K562 (cell line): Measurements from ENCODE around the gene NFAM1. TPM values are rescaled to one million over a fixed set of nuclear protein-coding genes. Genes with fewer than 3 reads are reported as not detected.
A peak's percentile ranks its signal among the peaks of the same experiment; 100 is the strongest.

Source experiments
- ATAC-seq: fragments of 200-7000 bp; cut with Tn5 transposase; 3 replicates; pipeline ENCODE4 v1.9.1; 2020; ENCODE audit warnings: moderate library complexity
- BruUV-seq: library from RNA; stranded (reverse); fragments of 400-500 nt; replicated peaks from 2 replicates; lab custom pipeline; 2021; lab: Mats Ljungman, UMichigan
- CTCF ChIA-PET: fragments of 300-600 bp; formaldehyde crosslinking; extraction: SDS; loops from one replicate; lab custom pipeline; 2021; ENCODE audit warnings: low intra/inter-chr PET ratio; lab: Yijun Ruan, JAX
- POLR2A ChIA-PET: fragments of 300-600, 350-650 bp; sonication (Branson Sonifier 250); formaldehyde crosslinking; extraction: SDS; loops from one replicate; lab custom pipeline; 2021; ENCODE audit warnings: antibody characterized with exemption, inconsistent platforms; lab: Yijun Ruan, JAX
- DNase-seq, 4 experiments: peaks; one replicate each; pipeline versions ENCODE4 v3.0.0 to v3.0.0-alpha.2; 2011 to 2018; ENCODE audit warnings: low spot score in 3 of 4, mixed read lengths in 3 of 4; ENCODE audit errors: extremely low read depth in 1 of 4
- FAIRE-seq: peaks from 2 replicates; lab custom pipeline; 2011; peaks lifted over from hg19 to GRCh38; lab: Jason Lieb, UNC
- H2AFZ ChIP-seq: 2 replicates; pipeline ENCODE4 v1.6.0; 2011; ENCODE audit warnings: low read depth, low read length, control low read depth, inconsistent platforms
- H3K27ac ChIP-seq: fragments of 200-600 bp; 3 replicates; pipeline ENCODE4 v1.8.0; 2011; ENCODE audit warnings: low read depth, mild to moderate bottlenecking, control low read depth, inconsistent platforms, low read length, moderate library complexity, mixed read lengths; ENCODE audit errors: extremely low read depth
- H3K27me3 ChIP-seq, 2 experiments: fragments of 300-600 bp in 1 of 2; 2 replicates in 1 of 2; 3 replicates in 1 of 2; pipeline versions ENCODE4 v1.6.0 to v1.8.0; 2011; ENCODE audit warnings: inconsistent platforms in 2 of 2, low read length in 2 of 2, mild to moderate bottlenecking in 1 of 2, mixed read lengths in 1 of 2, moderate library complexity in 1 of 2; ENCODE audit not compliant: control insufficient read depth in 2 of 2, insufficient read depth in 2 of 2
- H3K36me3 ChIP-seq: fragments of 300-600 bp; 3 replicates; pipeline ENCODE4 v1.8.0; 2011; ENCODE audit warnings: mild to moderate bottlenecking, low read length, inconsistent platforms; ENCODE audit not compliant: control insufficient read depth, insufficient read depth
- H3K4me1 ChIP-seq, 2 experiments: fragments of 200-600 bp in 1 of 2; replicated peaks in 1 of 2; 2 replicates in 1 of 2; 3 replicates in 1 of 2; pipeline versions ENCODE4 v1.5.1 to v1.8.0; 2011; ENCODE audit warnings: inconsistent platforms in 2 of 2, low read length in 2 of 2, mild to moderate bottlenecking in 1 of 2, mixed read lengths in 1 of 2, moderate library complexity in 1 of 2; ENCODE audit not compliant: control insufficient read depth in 2 of 2, insufficient read depth in 2 of 2
- H3K4me2 ChIP-seq: 2 replicates; pipeline ENCODE4 v1.6.1; 2011; ENCODE audit warnings: low read length, control low read depth, inconsistent platforms, mixed read lengths; ENCODE audit not compliant: insufficient read depth
- H3K4me3 ChIP-seq: fragments of 200-600 bp; sonication (generic), shearing (Covaris generic); 2 replicates; pipeline ENCODE4 v1.5.1; 2016; ENCODE audit warnings: control low read depth, inconsistent platforms
- H3K79me2 ChIP-seq: fragments of 200-600 bp; 3 replicates; pipeline ENCODE4 v1.8.0; 2011; ENCODE audit warnings: low read length, inconsistent platforms; ENCODE audit not compliant: control insufficient read depth, insufficient read depth
- H3K9ac ChIP-seq, 2 experiments: 2 replicates each; pipeline versions ENCODE4 v1.6.0 to v1.6.1; 2011; ENCODE audit warnings: low read depth in 2 of 2, low read length in 2 of 2, control low read depth in 1 of 2, inconsistent platforms in 1 of 2, mild to moderate bottlenecking in 1 of 2, mixed read lengths in 1 of 2; ENCODE audit not compliant: insufficient read depth in 1 of 2
- H3K9me1 ChIP-seq: one replicate; pipeline ENCODE4 v1.6.0; 2011; ENCODE audit warnings: inconsistent platforms, mild to moderate bottlenecking, low read length, moderate library complexity; ENCODE audit not compliant: control insufficient read depth, insufficient read depth
- H3K9me3 ChIP-seq: replicated peaks from 2 replicates; pipeline ENCODE4 v1.5.1; 2011; ENCODE audit warnings: low read depth, low read length, inconsistent platforms; ENCODE audit not compliant: control insufficient read depth, insufficient read depth
- H4K20me1 ChIP-seq: replicated peaks from 2 replicates; pipeline ENCODE4 v1.6.1; 2011; ENCODE audit warnings: low read length, inconsistent platforms, mixed read lengths; ENCODE audit not compliant: control insufficient read depth, insufficient read depth
- CXXC5 ChIP-seq: fragments of 250-450 bp; sonication (Bioruptor Pico); IDR thresholded peaks from 2 replicates; pipeline ENCODE4 v1.8.0; 2022; ENCODE audit warnings: inconsistent platforms, mild to moderate bottlenecking, moderate library complexity
- FIP1L1 ChIP-seq: fragments of 200-400 bp; formaldehyde crosslinking; IDR thresholded peaks from 2 replicates; pipeline ENCODE4 v1.6.1; 2018; ENCODE audit warnings: mild to moderate bottlenecking, low read depth, low read length; ENCODE audit not compliant: poor library complexity, severe bottlenecking
- GATA2 ChIP-seq: sonication (generic); formaldehyde crosslinking; IDR thresholded peaks from 2 replicates; pipeline ENCODE4 v1.4.0; 2020; ENCODE audit warnings: mild to moderate bottlenecking, missing genetic modification reagents
- HMG20A ChIP-seq: fragments of 450-650 bp; formaldehyde crosslinking; conservative IDR thresholded peaks from 2 replicates; pipeline ENCODE4 v1.4.0; 2020; ENCODE audit warnings: mild to moderate bottlenecking, mixed read lengths
- L3MBTL2 ChIP-seq: fragments of 450-650 bp; IDR thresholded peaks from 2 replicates; pipeline ENCODE4 v1.6.1; 2016; ENCODE audit warnings: mild to moderate bottlenecking, moderate library complexity
- MCM3 ChIP-seq: fragments of 450-650 bp; IDR thresholded peaks from 2 replicates; pipeline ENCODE4 v1.6.1; 2016
- MEIS2 ChIP-seq: fragments of 450-650 bp; IDR thresholded peaks from 2 replicates; pipeline ENCODE4 v1.6.1; 2014; ENCODE audit warnings: mild to moderate bottlenecking; ENCODE audit not compliant: partially characterized antibody
- NRF1 ChIP-seq, 2 experiments: fragments of 450-650 bp; IDR thresholded peaks in 1 of 2; conservative IDR thresholded peaks in 1 of 2; 2 replicates each; pipeline ENCODE4 v1.6.1; 2014; ENCODE audit warnings: mild to moderate bottlenecking in 2 of 2
- RBBP5 ChIP-seq: fragments of 200-600 bp; sonication (generic); IDR thresholded peaks from 2 replicates; pipeline ENCODE4 v1.6.1; 2012; ENCODE audit warnings: borderline replicate concordance, mild to moderate bottlenecking, low read length, control low read depth, inconsistent platforms; ENCODE audit not compliant: insufficient read depth, poor library complexity, severe bottlenecking
- RNF2 ChIP-seq: sonication (generic); IDR thresholded peaks from 2 replicates; pipeline ENCODE4 v1.6.1; 2016
- THAP12 ChIP-seq: fragments of 250-450 bp; sonication (Bioruptor Pico); IDR thresholded peaks from 2 replicates; pipeline ENCODE4 v1.9.0; 2021; ENCODE audit warnings: mild to moderate bottlenecking, inconsistent platforms
- ZSCAN29 ChIP-seq: fragments of 450-650 bp; IDR thresholded peaks from 2 replicates; pipeline ENCODE4 v1.6.1; 2017
- WGBS: fragments of 100-300 bp; shearing (Covaris generic); methylation state at CpG from one replicate; pipeline ENCODE4 v1.1.6; 2016; ENCODE audit warnings: low coverage, mixed read lengths; ENCODE audit not compliant: insufficient coverage; ENCODE audit errors: missing lambda C conversion rate; 5-methylcytosine and 5-hydroxymethylcytosine counted together
- in situ Hi-C: fragments of 300-500 bp; cut with MboI; formaldehyde crosslinking; loops from 4 replicates; pipeline ENCODE4 v1.15.0; 2018; ENCODE audit warnings: inconsistent platforms, mixed read lengths
- intact Hi-C: fragments of 100-400 bp; cut with micrococcal nuclease; formaldehyde crosslinking; loops from 2 replicates; pipeline ENCODE4 v1.14.2; 2022
- polyA plus RNA-seq, 8 experiments: library from polyadenylated mRNA; depleted of rRNA in 4 of 8; stranded (reverse) in 5 of 8; unstranded in 3 of 8; fragments of >200 nt; fragmentation: Nextera tagmentation in 2 of 8; fragmentation: Illumina TruSeq in 1 of 8; extraction: Ambion mirVana in 2 of 8; extraction: Trizol in 1 of 8; gene quantifications; 2 replicates each; pipeline versions ENCODE4 v1.2.1 to v1.2.3, GENCODE V29; 2011 to 2014; ENCODE audit warnings: inconsistent platforms in 1 of 8, missing spikeins in 1 of 8
- total RNA-seq, 7 experiments: library from RNA; depleted of rRNA in 6 of 7; stranded (reverse); fragments of >200 nt in 6 of 7; fragmentation: Illumina TruSeq in 2 of 7; extraction: Trizol in 2 of 7; gene quantifications; 2 replicates each; pipeline versions ENCODE4 v1.2.1 to v1.2.3, GENCODE V29; 2011 to 2021; ENCODE audit warnings: low replicate concordance in 1 of 7
- TF ChIP-seq, protein P1 (sequence below), 2 experiments: IDR thresholded peaks; 2 replicates each; pipeline ENCODE4 v1.6.1; 2011; ENCODE audit warnings: borderline replicate concordance in 1 of 2, control low read depth in 1 of 2, low read depth in 1 of 2, low read length in 1 of 2, mild to moderate bottlenecking in 1 of 2, mixed read lengths in 1 of 2, moderate library complexity in 1 of 2; ENCODE audit not compliant: insufficient read depth in 1 of 2, insufficient read length in 1 of 2, poor library complexity in 1 of 2, severe bottlenecking in 1 of 2; ENCODE audit errors: extremely low read depth in 1 of 2

NFAM1 gene
- total and polyA plus RNA-seq, 9 of the 15 experiments (the other 6 are each of a cell fraction or from before 2014, with no cell fraction given) = 0.01 to 0.18 (median 0.03) TPM; not detected in 5

DNA sequence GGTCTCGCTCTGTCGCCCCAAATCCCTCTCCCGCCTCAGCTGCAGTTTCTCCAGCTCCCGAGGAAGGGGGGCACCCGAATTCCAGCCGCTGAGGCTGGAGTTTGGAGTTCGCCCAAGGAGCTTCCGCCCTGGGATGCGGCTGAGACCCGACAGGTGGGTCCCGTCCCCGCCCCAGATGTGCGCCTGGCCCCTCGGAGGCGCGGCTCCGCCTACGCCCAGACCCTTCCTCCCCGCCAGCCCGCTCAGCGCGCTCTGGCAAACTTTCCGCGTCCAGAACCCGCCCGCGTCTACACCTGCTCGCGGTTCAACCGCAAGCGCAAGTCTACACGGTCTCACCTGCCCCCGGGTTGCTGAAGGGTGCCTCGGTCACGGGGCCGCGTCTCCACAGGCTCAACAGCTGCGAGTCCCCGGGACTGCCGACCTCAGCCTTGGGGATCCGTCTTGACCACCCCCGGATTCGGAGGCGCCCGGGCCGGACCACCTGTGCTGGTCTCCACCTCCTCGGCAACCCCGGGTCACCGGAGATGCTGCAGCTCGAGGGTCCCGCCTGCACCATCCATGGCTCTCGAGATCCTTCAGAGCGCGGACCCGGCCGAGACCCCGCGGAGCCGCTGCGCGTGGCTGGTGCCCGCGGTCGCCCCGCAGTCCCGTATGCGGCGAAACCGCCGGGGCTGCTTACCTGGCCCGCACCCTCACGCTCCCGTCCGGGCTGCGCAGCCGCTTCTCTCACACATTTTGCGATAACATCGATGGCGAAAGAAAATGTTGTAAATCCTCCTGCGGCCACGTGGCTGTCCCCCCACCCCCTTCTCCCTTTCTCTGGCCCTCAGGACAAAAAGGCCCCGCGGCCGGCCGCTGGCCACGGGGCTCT is 63.6 kb downstream of the NFAM1 start:
- ChIA-PET CTCF (no interaction called here), POLR2A (interaction anchor here (0.6 to 0.8 kb wide), 2 partner anchors 13 to 681 kb away, joined by 3 read pairs; no protein-coding TSS in a partner anchor)
- no peaks in the 10 kb centered on the region for H3K36me3 ChIP-seq
- H2AFZ ChIP-seq = peak overlapping the region; percentile 79
- BruUV-seq = no TSS peak
- peak; percentile 49 for ATAC-seq
- H3K4me2 ChIP-seq = peak overlapping the region; percentile 68
- H3K9me1 ChIP-seq = no peaks in the 10 kb centered on the region
- H4K20me1 ChIP-seq = no peaks in the 10 kb centered on the region
- no peaks in the 10 kb centered on the region for H3K9me3 ChIP-seq
- H3K27me3 ChIP-seq = peaks cover 18 to 44% of the 10 kb centered on the region in 2 experiments; a peak in 4 of 5 replicates
- TF ChIP-seq FIP1L1 = peak; percentile 53
- no peak for TF ChIP-seq HMG20A
- TF ChIP-seq MCM3 = no peak
- no peak for TF ChIP-seq RNF2
- 0 out of 2 replicates have a peak, but pooled peaks have one; percentile 11 for TF ChIP-seq THAP12
- peak; percentile 52 for TF ChIP-seq MEIS2
- peak; percentile 36; the same call in 1 of the 2 replicates for TF ChIP-seq GATA2
- TF ChIP-seq ZSCAN29 = peak; percentile 98
- TF ChIP-seq RBBP5 = peak; percentile 13
- TF ChIP-seq, protein P1, sequence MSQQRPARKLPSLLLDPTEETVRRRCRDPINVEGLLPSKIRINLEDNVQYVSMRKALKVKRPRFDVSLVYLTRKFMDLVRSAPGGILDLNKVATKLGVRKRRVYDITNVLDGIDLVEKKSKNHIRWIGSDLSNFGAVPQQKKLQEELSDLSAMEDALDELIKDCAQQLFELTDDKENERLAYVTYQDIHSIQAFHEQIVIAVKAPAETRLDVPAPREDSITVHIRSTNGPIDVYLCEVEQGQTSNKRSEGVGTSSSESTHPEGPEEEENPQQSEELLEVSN (IDR thresholded peaks at IDR 0.05; ENCODE audit: borderline replicate concordance in 1 of 2, extremely low read depth in 1 of 2, insufficient read depth in 1 of 2, insufficient read length in 1 of 2, low read depth in 1 of 2, low read length in 1 of 2, poor library complexity in 1 of 2, severe bottlenecking in 1 of 2) = peak in 1 of 2 experiments; percentile 76
- 0 out of 2 replicates have a peak, but pooled peaks have one; percentile 35 for TF ChIP-seq CXXC5 (CRISPR knock-in tag)
- peak; percentile 66 for TF ChIP-seq L3MBTL2
- TF ChIP-seq NRF1 (conservative IDR thresholded peaks at IDR 0.05 in 1 of 2, IDR thresholded peaks at IDR 0.05 in 1 of 2) = peak; percentile 83 to 86
- peaks cover 4 to 10% of the 10 kb centered on the region in 2 experiments; a peak in 3 of 5 replicates for H3K4me1 ChIP-seq
- peak in 2 of 4 experiments; percentile 19 to 24 for DNase-seq
- intact Hi-C loops = no loop called here
- FAIRE-seq = no peak
- H3K79me2 ChIP-seq = no peaks in the 10 kb centered on the region
- H3K27ac ChIP-seq = no peak overlapping the region
- in situ Hi-C loops = no loop called here
- WGBS = 3% methylated on average over 48 of the region's 86 CpGs
- peak overlapping the region; percentile 34 for H3K4me3 ChIP-seq
- H3K9ac ChIP-seq = peak overlapping the region in 1 of 2 experiments; percentile 84; a peak in 2 of 4 replicates
